ENCODE measurements around the gene EXOC3.

Gene EXOC3

DNA sequence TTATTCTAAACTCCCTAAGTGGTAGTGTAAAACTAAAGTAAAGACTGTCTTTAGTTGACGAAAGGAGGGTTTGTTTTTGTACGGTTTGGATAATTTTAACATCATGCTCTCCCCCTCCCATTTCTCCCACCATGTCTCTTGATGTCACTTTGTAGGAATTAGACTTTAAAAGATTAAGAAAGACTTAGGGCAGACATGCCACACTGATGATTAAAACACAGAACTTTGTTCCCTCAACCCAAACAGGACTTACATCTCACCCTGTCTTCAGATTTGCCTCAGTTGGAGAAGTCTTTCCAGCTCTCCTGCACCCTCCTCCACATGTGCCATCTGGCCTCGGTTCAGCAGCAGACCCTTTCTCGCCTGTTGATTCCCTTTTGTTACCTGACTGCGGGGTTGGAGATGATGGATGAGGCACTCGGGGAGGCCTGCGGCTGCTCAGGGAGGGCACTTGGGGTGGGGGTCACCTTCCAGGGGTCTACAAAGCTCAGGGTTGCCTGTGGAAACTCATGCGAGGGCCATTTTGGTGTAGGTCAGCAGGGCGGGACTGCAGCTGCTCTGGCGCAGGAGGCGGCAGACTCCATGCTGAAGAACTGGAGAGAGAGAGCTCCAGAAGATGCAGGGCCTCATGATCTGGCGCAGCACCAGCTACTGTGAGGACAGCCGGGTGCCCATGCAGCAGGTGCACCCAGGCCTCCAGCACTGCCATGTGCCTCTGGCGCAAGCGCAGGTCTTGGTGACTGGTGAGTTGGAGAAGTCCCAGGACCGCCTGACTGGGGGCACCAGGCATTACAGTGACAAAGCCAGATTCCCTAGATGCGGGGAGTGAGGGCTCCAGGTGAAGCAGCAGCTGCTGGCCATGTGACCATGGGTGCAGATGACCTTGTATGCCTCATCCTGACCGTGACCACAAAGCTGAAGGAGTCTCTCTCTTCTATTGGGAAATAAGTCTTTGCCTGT, 24.5 kb upstream of the EXOC3 start:
- no peaks in the 10 kb centered on the region for H3K9me3 Mint-ChIP-seq
- H3K27ac Mint-ChIP-seq, result no peak overlapping the region
- no peak overlapping the region for H3K4me3 Mint-ChIP-seq
- H3K36me3 Mint-ChIP-seq, result no peaks in the 10 kb centered on the region
- no peaks in the 10 kb centered on the region for H3K4me1 Mint-ChIP-seq
- H3K27me3 Mint-ChIP-seq, result no peaks in the 10 kb centered on the region

DNA sequence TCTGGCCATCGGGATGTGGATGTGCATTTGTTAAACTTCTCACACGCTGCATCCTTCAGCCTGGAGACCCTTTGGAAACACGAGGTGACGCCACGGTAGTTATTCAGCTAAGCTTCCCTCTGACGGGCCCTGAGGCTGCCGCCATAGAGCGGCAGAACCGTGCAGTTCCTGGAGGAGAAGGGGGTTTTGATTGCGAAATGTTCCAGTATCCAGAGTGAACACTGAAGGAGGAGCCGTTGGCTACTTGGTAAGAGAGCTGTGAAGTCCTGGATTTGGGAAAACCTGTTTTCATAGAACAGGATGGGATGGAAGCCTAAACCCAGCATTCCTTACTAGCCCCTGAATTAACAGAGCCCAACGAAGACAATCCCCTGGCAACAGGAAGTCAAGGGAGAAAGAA, 23.0 kb upstream of the EXOC3 start:
- Mint-ChIP-seq H3K27ac (peak overlapping the region; percentile 4), H3K4me3 (no peak overlapping the region), H3K9me3 (no peaks in the 10 kb centered on the region), H3K36me3 (no peaks in the 10 kb centered on the region), H3K4me1 (no peaks in the 10 kb centered on the region), H3K27me3 (no peaks in the 10 kb centered on the region)

DNA sequence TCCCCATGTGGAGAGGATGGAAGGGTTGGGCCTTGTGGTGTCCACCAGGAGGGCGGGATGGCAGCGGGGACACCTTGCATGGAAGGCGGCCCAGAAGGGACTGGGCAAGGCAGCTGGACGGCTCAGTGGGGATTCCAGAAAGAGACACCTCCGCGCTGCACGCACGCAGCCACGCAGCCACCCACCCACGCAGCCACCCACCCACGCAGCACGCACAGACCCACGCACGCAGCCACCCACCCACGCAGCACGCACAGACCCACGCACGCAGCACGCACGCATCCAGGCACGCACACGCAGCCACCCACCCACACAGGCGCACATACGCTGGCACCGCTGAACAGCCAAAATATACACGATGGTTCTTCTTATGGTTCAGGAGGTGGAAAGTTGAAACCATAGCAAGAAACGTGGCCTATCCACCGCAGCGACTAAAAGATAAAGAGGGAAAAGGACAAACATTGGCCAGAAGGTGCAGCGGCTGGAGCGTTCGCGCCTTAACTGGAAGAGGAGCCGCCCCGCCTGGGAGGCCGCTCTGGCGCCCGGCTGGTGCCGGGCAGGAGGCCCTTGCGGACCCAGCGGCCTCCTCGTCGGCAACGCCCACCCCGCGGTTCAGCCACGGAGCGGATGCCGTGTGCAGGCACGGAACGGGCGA, 22.2 kb upstream of the EXOC3 start:
- Mint-ChIP-seq H3K27ac (no peak overlapping the region), H3K9me3 (no peaks in the 10 kb centered on the region), H3K36me3 (no peaks in the 10 kb centered on the region), H3K4me1 (no peaks in the 10 kb centered on the region), H3K4me3 (no peak overlapping the region), H3K27me3 (no peaks in the 10 kb centered on the region)

DNA sequence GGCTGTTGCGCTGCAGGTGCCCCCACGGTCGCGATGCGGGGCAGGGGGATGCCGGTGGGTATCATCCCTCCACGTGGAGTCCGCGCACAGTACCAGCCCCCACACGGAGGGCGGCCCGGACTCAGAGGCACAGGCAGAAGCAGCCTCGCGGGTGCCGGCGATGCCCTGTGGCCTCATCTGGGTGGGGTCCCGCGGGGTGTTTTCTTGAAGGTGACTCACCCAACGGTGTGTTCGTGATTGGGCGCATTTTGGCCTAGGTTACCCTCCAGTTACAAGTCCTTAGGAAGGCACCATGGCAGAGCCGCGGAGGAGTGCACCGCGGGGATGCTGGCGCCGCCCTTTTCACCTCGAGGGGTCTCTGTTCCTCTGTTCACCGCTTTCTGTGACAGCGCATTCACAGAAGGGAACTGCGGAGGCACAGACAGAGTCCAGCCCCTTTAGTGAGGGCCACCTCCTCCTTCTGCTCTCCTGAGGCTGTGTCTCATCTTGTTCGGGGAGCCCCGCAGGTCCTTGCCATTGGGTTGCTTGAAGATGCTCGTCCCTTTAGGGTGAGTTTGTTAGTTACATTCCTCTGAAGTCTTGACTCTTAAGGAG, 21.6 kb upstream of the EXOC3 start:
- no peaks in the 10 kb centered on the region for H3K36me3 Mint-ChIP-seq
- H3K9me3 Mint-ChIP-seq, result no peaks in the 10 kb centered on the region
- H3K4me3 Mint-ChIP-seq, result no peak overlapping the region
- H3K27ac Mint-ChIP-seq, result no peak overlapping the region
- H3K27me3 Mint-ChIP-seq, result no peaks in the 10 kb centered on the region
- no peaks in the 10 kb centered on the region for H3K4me1 Mint-ChIP-seq

DNA sequence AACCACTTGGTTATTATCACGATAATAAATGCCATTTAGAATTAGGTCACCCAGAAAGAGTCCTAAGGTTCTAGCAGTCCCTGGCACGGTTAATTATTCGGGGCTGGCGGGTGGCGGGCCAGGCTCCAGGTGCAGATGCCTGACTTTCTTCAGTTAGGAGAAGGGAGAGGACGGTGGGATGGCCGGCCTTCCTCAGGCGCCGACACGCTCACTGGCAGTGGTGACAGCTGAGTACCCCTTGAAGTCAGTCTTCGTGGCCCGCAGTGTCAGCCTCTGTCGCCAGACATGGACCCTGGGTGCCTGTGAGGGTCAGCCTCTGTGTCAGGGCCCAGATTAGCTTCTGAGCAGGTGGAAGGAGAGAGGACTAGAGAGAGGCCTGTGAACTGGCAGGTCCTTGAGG, 21.1 kb upstream of the EXOC3 start:
- Mint-ChIP-seq H3K36me3 (no peaks in the 10 kb centered on the region), H3K9me3 (no peaks in the 10 kb centered on the region), H3K27ac (peak overlapping the region; percentile 53), H3K4me1 (no peaks in the 10 kb centered on the region), H3K4me3 (no peak overlapping the region), H3K27me3 (no peaks in the 10 kb centered on the region)

DNA sequence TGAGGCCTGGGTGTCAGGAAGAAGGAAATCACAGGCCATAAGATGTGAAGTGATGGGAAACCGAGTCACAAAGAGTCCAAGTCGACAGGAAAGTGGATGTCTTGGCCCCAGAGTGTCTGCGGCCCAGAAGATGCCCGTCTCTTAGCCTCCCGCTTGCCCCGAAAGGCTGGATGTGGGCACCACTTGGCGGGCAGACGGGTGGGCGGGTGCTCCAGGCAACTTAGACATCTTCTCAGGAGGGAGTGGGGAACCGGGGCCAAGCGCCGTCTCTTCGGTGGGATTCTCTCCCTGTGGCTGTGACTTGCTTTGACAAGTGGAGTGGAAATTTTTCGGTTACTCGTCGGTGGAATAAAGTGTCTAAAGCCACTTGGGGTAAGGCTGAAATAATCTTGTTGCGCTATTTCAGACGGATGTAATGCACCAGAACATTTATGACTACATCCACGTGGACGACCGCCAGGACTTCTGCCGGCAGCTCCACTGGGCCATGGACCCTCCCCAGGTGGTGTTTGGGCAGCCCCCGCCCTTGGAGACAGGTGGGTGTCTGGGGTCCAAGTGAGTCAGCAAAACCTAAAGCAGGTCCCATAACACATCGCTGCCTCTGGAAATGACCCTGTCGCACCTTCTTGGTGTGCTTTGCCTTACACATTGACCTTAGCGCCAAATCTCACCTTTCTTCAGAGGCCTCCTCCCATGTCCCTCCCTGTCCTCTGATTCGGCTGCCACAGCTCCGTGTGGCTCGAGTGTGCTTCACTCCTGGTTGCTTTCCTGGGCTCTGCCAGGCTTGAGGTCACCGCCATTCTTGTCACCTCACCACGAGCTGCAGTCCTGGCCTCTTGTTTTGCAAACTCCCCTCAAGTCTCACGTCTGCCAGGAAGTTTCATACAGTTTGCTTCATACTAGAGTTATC, 20.4 kb upstream of the EXOC3 start:
- Mint-ChIP-seq H3K9me3 (no peaks in the 10 kb centered on the region), H3K27ac (peak overlapping the region; percentile 53), H3K4me3 (no peak overlapping the region), H3K27me3 (no peaks in the 10 kb centered on the region), H3K4me1 (no peaks in the 10 kb centered on the region), H3K36me3 (no peaks in the 10 kb centered on the region)

DNA sequence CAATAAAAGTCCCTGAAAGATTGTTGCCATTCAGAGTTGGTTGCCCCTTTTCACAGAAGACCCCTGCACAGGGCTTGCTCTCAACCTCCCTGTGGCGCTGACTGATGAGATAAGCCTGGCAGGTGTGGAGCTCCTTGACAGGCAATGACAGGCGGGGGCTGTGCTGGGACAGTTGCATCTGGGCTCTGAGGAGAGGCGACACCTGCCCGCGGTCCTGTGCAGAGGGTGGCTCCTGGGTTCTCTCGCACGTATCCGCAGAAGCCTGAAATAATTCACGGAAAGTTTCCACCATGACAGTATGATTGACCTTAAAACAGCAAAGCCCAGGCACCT, 19.8 kb upstream of the EXOC3 start:
- peak overlapping the region; percentile 14 for H3K27ac Mint-ChIP-seq
- no peaks in the 10 kb centered on the region for H3K36me3 Mint-ChIP-seq
- no peaks in the 10 kb centered on the region for H3K9me3 Mint-ChIP-seq
- no peaks in the 10 kb centered on the region for H3K27me3 Mint-ChIP-seq
- no peaks in the 10 kb centered on the region for H3K4me1 Mint-ChIP-seq
- H3K4me3 Mint-ChIP-seq, result no peak overlapping the region

DNA sequence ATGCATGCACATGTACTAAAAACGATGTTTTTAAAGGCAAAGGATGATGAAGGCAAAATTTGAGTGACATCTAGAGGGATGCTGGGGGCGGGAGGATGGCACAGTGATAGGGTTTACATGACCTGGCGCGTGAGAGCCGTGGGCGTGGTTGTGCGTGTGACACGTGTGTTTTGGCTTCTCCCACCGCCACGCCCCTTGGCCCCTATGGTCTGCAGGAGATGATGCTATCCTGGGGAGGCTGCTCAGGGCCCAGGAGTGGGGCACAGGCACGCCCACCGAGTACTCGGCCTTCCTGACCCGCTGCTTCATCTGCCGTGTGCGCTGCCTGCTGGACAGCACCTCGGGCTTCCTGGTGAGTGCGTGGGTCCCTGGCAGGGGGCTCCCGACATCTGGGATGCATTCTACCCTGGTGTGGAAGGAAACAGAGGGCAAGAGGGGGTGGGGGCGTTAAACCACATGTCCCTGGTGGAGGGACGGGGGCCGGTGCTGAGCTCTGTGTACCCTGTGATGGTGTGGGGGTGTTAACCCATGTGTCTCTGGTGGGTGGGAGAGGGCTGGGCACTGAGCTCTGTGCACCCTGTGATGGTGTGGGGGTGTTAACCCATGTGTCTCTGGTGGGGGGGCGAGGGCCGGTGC, 19.2 kb upstream of the EXOC3 start:
- H3K27me3 Mint-ChIP-seq, result no peaks in the 10 kb centered on the region

DNA sequence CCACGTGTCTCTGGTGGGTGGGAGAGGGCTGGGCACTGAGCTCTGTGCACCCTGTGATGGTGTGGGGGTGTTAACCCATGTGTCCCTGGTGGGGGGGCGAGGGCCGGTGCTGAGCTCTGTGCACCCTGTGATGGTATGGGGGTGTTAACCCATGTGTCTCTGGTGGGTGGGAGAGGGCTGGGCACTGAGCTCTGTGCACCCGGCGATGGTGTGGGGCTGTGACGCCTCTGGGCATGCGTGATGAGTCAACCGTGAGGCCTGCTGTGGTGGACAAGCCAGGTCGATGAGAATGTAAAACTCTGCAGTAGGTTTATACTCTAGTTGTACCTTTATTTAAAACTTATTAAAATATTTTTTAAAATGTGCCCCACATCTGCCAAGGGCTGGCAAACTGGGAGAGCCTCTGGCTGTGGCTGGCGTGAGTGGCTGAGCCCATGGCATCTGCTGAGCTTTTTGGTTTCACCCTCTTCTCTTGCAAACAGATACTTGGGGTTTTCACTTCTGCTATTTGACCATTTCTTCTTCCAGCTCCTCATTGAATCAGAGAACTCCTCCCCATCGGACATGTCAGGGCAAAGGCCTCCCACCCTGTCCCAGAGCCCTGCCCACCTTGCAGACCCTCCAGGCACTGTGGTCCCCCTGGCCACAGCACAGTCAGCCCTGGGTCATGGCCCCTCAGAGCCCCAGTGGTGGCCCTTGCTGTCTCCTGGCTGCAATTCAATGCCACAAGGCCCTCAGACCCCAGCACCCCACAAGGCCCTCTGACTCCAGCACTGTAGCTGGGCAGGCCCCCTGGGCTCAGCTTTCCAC, 18.5 kb upstream of the EXOC3 start:
- no peak overlapping the region for H3K27ac Mint-ChIP-seq

More for the DNA sequence above, 19.2 kb upstream of the EXOC3 start:
- H3K4me3 Mint-ChIP-seq, result no peak overlapping the region
- no peak overlapping the region for H3K27ac Mint-ChIP-seq
- no peaks in the 10 kb centered on the region for H3K36me3 Mint-ChIP-seq
- H3K4me1 Mint-ChIP-seq, result no peaks in the 10 kb centered on the region
- no peaks in the 10 kb centered on the region for H3K9me3 Mint-ChIP-seq

DNA sequence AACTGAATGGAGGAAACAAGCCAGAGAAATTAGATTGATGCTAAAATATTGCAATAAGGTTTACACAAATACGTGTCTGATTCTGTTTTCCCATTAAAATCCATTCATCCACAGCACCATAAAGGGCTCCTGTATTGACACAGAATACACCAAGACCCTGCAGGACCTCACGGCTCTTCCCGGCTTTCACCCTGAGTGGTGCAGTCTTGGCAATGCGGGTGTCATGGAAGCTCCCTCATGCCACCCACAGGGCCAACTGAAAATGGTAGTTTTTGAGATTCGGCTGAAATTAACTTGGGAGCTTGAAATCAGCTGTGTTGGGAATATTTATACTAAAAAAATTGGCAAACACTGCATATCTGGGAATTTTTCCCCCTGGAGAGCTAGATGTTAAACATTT, 17.3 kb upstream of the EXOC3 start:
- no peaks in the 10 kb centered on the region for H3K9me3 Mint-ChIP-seq
- H3K4me3 Mint-ChIP-seq, result no peak overlapping the region
- no peaks in the 10 kb centered on the region for H3K4me1 Mint-ChIP-seq
- H3K27me3 Mint-ChIP-seq, result no peaks in the 10 kb centered on the region
- no peak overlapping the region for H3K27ac Mint-ChIP-seq
- H3K36me3 Mint-ChIP-seq, result no peaks in the 10 kb centered on the region

More for the DNA sequence above, 18.5 kb upstream of the EXOC3 start:
- Mint-ChIP-seq H3K4me1 (no peaks in the 10 kb centered on the region), H3K27me3 (no peaks in the 10 kb centered on the region), H3K9me3 (no peaks in the 10 kb centered on the region), H3K4me3 (no peak overlapping the region), H3K36me3 (no peaks in the 10 kb centered on the region)

DNA sequence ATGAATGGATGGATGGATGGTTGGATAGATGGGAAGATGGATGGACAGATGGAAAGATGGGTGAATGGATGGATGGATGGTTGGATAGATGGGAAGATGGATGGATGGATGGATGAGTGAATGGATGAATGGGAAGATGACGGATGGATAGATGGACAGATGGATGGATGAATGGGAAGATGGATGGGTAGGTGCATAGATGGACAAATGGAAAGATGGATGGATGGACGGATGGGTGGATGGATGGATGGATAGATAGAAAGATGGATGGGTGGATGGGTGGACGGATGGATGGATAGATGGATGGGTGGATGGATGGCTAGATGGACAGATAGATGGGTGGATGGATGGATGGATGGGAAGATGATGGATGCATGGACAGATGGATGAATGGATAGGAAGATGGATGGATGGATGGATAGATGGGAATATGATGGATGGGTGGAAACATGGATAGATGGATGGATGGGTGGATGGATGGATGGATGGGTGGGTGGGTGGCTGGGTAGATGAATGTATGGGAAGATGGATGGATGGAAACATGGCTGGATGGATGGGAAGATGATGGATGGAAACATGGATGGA, 16.5 kb upstream of the EXOC3 start:
- peak overlapping the region; percentile 64 for H3K27ac Mint-ChIP-seq
- H3K4me1 Mint-ChIP-seq, result no peaks in the 10 kb centered on the region
- H3K36me3 Mint-ChIP-seq, result no peaks in the 10 kb centered on the region
- no peaks in the 10 kb centered on the region for H3K9me3 Mint-ChIP-seq
- H3K27me3 Mint-ChIP-seq, result no peaks in the 10 kb centered on the region
- no peak overlapping the region for H3K4me3 Mint-ChIP-seq

DNA sequence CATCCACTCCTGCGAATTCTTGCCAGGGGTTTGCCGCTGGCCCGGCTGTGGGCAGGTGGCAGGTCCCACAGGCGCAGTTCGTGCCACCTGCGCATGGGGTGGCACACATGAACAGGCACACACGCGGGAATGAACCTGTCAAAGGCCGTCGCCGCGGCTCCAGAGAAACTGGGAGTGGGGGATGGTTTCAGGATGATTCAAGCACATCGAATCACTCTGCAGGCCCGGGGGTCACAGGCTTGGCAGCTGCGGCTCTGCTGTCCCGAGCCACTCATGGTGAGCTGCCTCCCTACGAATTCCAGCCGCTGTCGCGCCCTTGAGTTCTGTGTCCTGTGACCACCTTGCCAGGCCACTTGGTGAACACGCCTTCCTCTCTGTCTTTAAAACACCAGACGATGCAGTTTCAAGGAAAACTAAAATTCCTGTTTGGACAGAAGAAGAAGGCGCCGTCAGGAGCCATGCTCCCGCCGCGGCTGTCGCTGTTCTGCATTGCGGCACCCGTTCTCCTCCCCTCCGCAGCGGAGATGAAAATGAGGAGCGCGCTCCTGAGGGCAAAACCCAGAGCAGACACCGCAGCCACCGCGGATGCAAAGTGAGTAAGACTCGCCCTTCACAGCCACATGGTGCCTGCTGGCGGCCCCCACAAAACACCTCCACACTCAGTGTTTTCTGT, 15.4 kb upstream of the EXOC3 start:
- H3K27me3 Mint-ChIP-seq, result no peaks in the 10 kb centered on the region

DNA sequence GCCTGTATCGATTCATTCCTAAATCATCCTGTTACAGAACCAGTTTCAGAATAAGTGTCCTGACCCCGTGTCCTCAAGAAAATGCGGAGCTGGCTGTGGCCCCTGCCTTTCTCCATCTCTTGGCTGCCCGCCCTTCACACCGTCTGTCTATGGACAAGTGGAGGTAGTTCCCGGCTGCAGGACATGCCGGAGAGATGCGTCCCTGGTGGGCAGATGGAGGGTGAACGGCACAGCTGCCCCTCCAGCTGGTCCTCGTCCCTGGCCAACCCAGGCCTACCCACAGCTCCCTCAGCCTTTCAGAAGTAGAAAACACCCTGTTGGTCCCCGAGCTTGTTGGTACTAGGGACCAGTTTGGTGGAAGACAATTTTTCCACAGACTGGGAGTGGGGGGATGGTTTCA, 14.8 kb upstream of the EXOC3 start:
- no peaks in the 10 kb centered on the region for H3K4me1 Mint-ChIP-seq
- no peaks in the 10 kb centered on the region for H3K9me3 Mint-ChIP-seq

More for the DNA sequence above, 15.4 kb upstream of the EXOC3 start:
- Mint-ChIP-seq H3K36me3 (no peaks in the 10 kb centered on the region), H3K4me1 (no peaks in the 10 kb centered on the region), H3K27ac (no peak overlapping the region), H3K4me3 (no peak overlapping the region), H3K9me3 (no peaks in the 10 kb centered on the region)

More for the DNA sequence above, 14.8 kb upstream of the EXOC3 start:
- Mint-ChIP-seq H3K36me3 (no peaks in the 10 kb centered on the region), H3K4me3 (no peak overlapping the region), H3K27me3 (no peaks in the 10 kb centered on the region), H3K27ac (no peak overlapping the region)

Data from activated naive CD4-positive, alpha-beta T cell treated with anti-CD3 and anti-CD28 coated beads, Interleukin-2, amount 50 U/mL, for 24 hours (primary cell).